GM12878 (cell line): Measurements from ENCODE around the gene CTNNB1.

ENCODE experiments used
- ATF2 ChIP-seq: IDR thresholded peaks from 2 replicates; pipeline ENCODE4 v1.6.1; 2012; ENCODE audit warnings: low read length, inconsistent platforms
- CTCF ChIP-seq, 3 experiments: IDR thresholded peaks in 2 of 3; conservative IDR thresholded peaks in 1 of 3; 2 replicates each; pipeline ENCODE4 v1.5.1; 2011; ENCODE audit warnings: low read depth in 3 of 3, low read length in 3 of 3, mild to moderate bottlenecking in 3 of 3, control low read depth in 2 of 3, moderate library complexity in 2 of 3, inconsistent platforms in 1 of 3, mixed read lengths in 1 of 3; ENCODE audit not compliant: control insufficient read depth in 2 of 3, insufficient read depth in 1 of 3; ENCODE audit errors: extremely low read depth in 1 of 3
- FOXK2 ChIP-seq: fragments of 450-650 bp; IDR thresholded peaks from 2 replicates; pipeline ENCODE4 v1.6.1; 2017; ENCODE audit warnings: mild to moderate bottlenecking, moderate library complexity
- MEF2B ChIP-seq: fragments of 450-650 bp; IDR thresholded peaks from 2 replicates; pipeline ENCODE4 v1.6.1; 2018; ENCODE audit warnings: mild to moderate bottlenecking, moderate library complexity; ENCODE audit not compliant: partially characterized antibody, poor library complexity, severe bottlenecking
- MYC ChIP-seq: IDR thresholded peaks from 2 replicates; pipeline ENCODE4 v1.6.1; 2011; ENCODE audit warnings: mild to moderate bottlenecking, low read length, moderate library complexity, inconsistent platforms; ENCODE audit not compliant: insufficient read depth, insufficient replicate concordance, insufficient read length, severe bottlenecking
- NKRF ChIP-seq: fragments of 450-650 bp; conservative IDR thresholded peaks from 2 replicates; pipeline ENCODE4 v1.6.1; 2017; ENCODE audit warnings: mild to moderate bottlenecking, moderate library complexity
- POLR2A ChIP-seq: IDR thresholded peaks from 2 replicates; pipeline ENCODE4 v1.6.1; 2011; ENCODE audit warnings: low read depth, mild to moderate bottlenecking, low read length
- TBL1XR1 ChIP-seq: IDR thresholded peaks from 2 replicates; pipeline ENCODE4 v1.6.1; 2012; ENCODE audit warnings: low read depth, low read length, improper control_type of control experiment

- TF ChIP-seq FOXK2, result no peak
- no peak for TF ChIP-seq MYC
- TF ChIP-seq NKRF, result no peak
- TF ChIP-seq CTCF (IDR thresholded peaks at IDR 0.05 in 2 of 3, conservative IDR thresholded peaks at IDR 0.05 in 1 of 3; ENCODE audit: control insufficient read depth in 2 of 3, extremely low read depth in 1 of 3, insufficient read depth in 1 of 3, low read depth in 3 of 3, low read length in 3 of 3), result no peak
- TF ChIP-seq TBL1XR1, result no peak
- no peak for TF ChIP-seq ATF2
- no peak for TF ChIP-seq MEF2B
- no peak for TF ChIP-seq POLR2A
Observed at GRCh38 chr3:41159588-41160189, 39.6 kb upstream of the CTNNB1 start.
